Measurements from ENCODE around the gene ADGRG6.

DNA sequence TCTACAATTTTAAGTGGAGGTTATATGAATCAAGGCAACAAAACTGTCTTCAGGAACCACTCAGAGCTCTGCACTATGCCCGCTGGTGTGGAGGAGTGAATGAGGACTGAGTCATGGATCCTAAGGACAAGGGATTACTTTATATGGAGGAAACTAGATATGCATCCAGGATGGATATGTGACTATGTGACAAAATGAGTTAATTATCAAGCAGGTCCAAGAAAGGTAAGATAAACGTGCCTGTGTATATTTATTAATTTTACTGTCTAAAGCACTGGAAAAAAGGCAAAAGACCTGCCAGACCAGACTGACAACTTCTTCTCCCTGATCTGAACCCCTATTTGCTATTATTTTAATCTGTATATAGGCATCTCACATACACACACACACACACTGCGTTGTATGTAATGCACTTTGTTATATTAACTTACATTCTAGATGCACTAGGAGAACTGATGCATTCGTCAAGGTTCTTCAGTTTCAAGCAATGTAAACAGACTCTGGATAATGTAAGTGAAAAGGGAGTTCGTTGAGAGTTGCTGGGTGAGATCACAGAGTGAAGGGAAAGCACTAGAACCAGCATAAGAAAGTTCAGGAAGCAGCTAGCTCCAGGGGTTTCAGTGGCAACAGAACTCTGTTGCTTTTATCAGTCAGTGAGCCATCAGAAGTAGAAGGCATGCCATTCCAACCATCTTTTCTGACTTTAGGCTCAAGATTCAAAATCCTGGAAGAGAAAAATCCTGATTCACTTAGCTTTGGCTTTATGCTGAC, 26.4 kb upstream of the ADGRG6 start:
- TF ChIP-seq, protein P1, sequence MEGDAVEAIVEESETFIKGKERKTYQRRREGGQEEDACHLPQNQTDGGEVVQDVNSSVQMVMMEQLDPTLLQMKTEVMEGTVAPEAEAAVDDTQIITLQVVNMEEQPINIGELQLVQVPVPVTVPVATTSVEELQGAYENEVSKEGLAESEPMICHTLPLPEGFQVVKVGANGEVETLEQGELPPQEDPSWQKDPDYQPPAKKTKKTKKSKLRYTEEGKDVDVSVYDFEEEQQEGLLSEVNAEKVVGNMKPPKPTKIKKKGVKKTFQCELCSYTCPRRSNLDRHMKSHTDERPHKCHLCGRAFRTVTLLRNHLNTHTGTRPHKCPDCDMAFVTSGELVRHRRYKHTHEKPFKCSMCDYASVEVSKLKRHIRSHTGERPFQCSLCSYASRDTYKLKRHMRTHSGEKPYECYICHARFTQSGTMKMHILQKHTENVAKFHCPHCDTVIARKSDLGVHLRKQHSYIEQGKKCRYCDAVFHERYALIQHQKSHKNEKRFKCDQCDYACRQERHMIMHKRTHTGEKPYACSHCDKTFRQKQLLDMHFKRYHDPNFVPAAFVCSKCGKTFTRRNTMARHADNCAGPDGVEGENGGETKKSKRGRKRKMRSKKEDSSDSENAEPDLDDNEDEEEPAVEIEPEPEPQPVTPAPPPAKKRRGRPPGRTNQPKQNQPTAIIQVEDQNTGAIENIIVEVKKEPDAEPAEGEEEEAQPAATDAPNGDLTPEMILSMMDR (IDR thresholded peaks at IDR 0.05) = no peak
- TF ChIP-seq EP300 (IDR thresholded peaks at IDR 0.05) = no peak

All from suprapubic skin (tissue), 3 donors.